ENCODE data around the gene RRAD.

- no peak for TF ChIP-seq POLR2A (IDR thresholded peaks at IDR 0.05)
- no peak for TF ChIP-seq CTCF (IDR thresholded peaks at IDR 0.05)
Measured at GRCh38 chr16:66927918-66928649, 2.7 kb upstream of the RRAD start.
